Prostate gland (tissue), 2 donors: Measurements from ENCODE around the gene VPS39. TPM values are rescaled to one million over a fixed set of nuclear protein-coding genes. Genes with fewer than 3 reads are reported as not detected.

Source experiments
- DNase-seq: peaks from one replicate; pipeline ENCODE4 v3.0.0-alpha.2; 2019; ENCODE audit warnings: low spot score
- H3K27ac ChIP-seq, 2 donors: fragments of 200-600 bp; sonication (generic); 2 replicates each; pipeline ENCODE4 v1.5.1; 2017 to 2019
- H3K27me3 ChIP-seq: fragments of 200-600 bp; sonication (generic); replicated peaks from 2 replicates; pipeline ENCODE4 v1.5.1; 2019; ENCODE audit not compliant: insufficient read depth
- H3K36me3 ChIP-seq, 2 donors: fragments of 200-600 bp; sonication (generic); 1 replicate in 1 of 2; 2 replicates in 1 of 2; pipeline versions ENCODE4 v1.5.1 to v1.8.1; 2017 to 2019
- H3K4me1 ChIP-seq: fragments of 200-600 bp; sonication (generic); replicated peaks from 2 replicates; pipeline ENCODE4 v1.5.1; 2019
- H3K4me3 ChIP-seq, 2 donors: fragments of 200-600 bp; sonication (generic); 2 replicates each; pipeline ENCODE4 v1.5.1; 2017 to 2019
- H3K9me3 ChIP-seq: fragments of 200-600 bp; sonication (generic); 2 replicates; pipeline ENCODE4 v1.5.1; 2017
- CTCF ChIP-seq, 4 experiments: fragments of 200-600 bp in 2 of 4; fragments of 450-650 bp in 2 of 4; sonication (generic) in 2 of 4; IDR thresholded peaks; 1 replicate in 3 of 4; 2 replicates in 1 of 4; pipeline ENCODE4 v1.5.1; 2016 to 2019; ENCODE audit warnings: antibody characterized with exemption in 4 of 4, mild to moderate bottlenecking in 2 of 4, moderate library complexity in 2 of 4
- POLR2A ChIP-seq: fragments of 450-650 bp; IDR thresholded peaks from one replicate; pipeline ENCODE4 v1.6.1; 2016; ENCODE audit warnings: antibody characterized with exemption, mild to moderate bottlenecking
- POLR2AphosphoS5 ChIP-seq: sonication (generic); formaldehyde crosslinking; IDR thresholded peaks from one replicate; pipeline ENCODE4 v1.6.1; 2017; ENCODE audit warnings: antibody characterized with exemption
- WGBS: methylation state at CpG from one replicate; pipeline ENCODE4 v1.1.5; 2018; 5-methylcytosine and 5-hydroxymethylcytosine counted together
- intact Hi-C: fragments of 100-400 bp; cut with DNase I; formaldehyde crosslinking; loops from one replicate; pipeline ENCODE4 v1.14.2; 2022
- total RNA-seq, 2 donors: library from RNA; depleted of rRNA; stranded (reverse); fragments of >200 nt; gene quantifications; one replicate each; pipeline ENCODE4 v1.1.0, GENCODE V29; 2016

VPS39 gene
- total RNA-seq, 2 donors from 2014 or later, result 76.2 to 111 TPM

GRCh38 chr15:42165106-42165505 lies 43.0 kb downstream of the VPS39 start:
- Histone ChIP-seq H3K9me3 (no peaks in the 10 kb centered on the region), H3K4me1 (no peaks in the 10 kb centered on the region), H3K27me3 (no peaks in the 10 kb centered on the region), H3K4me3 (no peak overlapping the region), H3K36me3 (peaks cover 27 to 44% of the 10 kb centered on the region in 2 donors), H3K27ac (no peak overlapping the region)
- TF ChIP-seq CTCF (IDR thresholded peaks at IDR 0.05) (no peak), POLR2AphosphoS5 (no peak), POLR2A (no peak)
- intact Hi-C loops, result no loop called here
- 91% methylated on average over 6 of the region's 6 CpGs for WGBS
- no peak for DNase-seq

DNA sequence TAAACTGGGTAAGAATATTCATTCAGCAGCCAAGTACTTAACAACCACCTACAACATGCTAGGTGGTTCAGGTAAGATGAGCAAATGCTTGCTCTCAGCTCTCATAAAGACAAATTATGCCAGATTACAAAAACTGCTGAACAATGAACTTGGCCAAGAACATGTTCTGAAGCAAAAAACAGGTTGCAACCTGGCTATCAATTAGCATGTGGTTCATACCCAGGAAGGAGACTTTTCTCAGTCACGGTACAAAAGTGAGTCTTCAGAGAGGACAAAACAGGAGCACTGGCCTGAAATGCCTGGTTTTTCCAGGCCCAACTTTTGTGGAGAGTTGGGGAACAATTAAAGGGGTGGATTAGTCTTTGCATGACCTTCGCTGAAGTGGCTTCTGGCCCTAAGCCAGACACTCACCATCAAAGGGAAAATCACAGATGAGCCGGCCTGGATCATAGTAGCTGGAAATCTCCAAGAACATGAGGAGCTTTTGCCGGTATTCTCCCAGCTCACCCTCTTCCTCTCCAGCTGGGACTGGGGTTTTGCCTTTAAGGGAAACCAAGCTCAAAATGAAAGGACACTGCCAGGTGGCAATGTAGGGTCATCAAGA lies 44.1 kb downstream of the VPS39 start:
- H3K4me3 ChIP-seq, result no peak overlapping the region
- intact Hi-C loops, result no loop called here
- DNase-seq, result no peak
- TF ChIP-seq CTCF (IDR thresholded peaks at IDR 0.05) (no peak), POLR2A (no peak), POLR2AphosphoS5 (no peak)
- no peaks in the 10 kb centered on the region for H3K9me3 ChIP-seq
- WGBS, result 28% methylated on average over 4 of the region's 4 CpGs
- H3K27me3 ChIP-seq, result no peaks in the 10 kb centered on the region
- peaks cover 27 to 44% of the 10 kb centered on the region in 2 donors for H3K36me3 ChIP-seq
- H3K27ac ChIP-seq, result no peak overlapping the region
- no peaks in the 10 kb centered on the region for H3K4me1 ChIP-seq

DNA sequence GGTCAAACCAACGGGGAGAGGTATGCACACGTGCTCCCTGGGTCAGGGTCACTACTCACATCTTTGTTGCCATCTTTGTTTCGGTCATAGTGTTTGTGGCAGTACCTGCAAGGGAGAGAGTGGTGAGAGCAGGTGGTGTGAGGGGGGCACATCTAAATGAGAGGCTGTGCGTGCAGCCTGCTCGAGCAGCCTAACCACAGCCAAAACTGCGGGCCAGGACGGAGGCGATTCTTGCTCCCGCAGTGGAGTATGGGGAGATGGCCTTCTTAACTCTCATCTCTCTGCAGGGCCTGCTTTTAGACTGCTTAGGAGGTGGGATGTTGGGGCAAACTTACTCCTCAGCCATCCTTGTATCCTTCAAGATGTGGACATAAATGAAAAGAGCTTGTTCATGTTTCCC lies 44.8 kb downstream of the VPS39 start:
- Histone ChIP-seq H3K4me1 (no peaks in the 10 kb centered on the region), H3K4me3 (no peak overlapping the region), H3K36me3 (peaks cover 27 to 44% of the 10 kb centered on the region in 2 donors), H3K9me3 (no peaks in the 10 kb centered on the region), H3K27ac (no peak overlapping the region), H3K27me3 (no peaks in the 10 kb centered on the region)
- TF ChIP-seq CTCF (IDR thresholded peaks at IDR 0.05), result no peak
- no peak for TF ChIP-seq POLR2AphosphoS5
- no peak for TF ChIP-seq POLR2A
- 95% methylated on average over 9 of the region's 9 CpGs for WGBS
- no peak for DNase-seq
- intact Hi-C loops, result no loop called here

DNA sequence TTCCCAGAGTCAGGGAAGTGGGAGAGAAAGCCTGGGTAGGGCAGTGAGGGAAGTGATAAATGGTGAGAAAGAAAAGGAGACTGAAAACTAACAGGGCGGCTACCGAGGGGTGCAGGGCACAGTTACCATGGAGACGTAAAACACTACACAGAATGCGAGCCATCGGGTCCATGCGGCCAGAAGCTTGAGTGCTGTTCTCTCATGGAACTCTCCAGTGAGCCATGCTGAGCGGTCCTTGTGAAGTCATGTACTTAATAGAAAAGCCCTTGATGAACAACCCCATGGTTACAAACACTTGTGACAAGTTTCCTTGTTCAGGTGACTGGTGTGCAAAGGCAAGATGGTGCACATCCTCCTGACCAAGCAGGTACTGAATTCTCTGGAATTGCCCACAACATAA lies 48.0 kb downstream of the VPS39 start:
- no peak overlapping the region for H3K27ac ChIP-seq
- intact Hi-C loops, result no loop called here
- H3K9me3 ChIP-seq, result no peaks in the 10 kb centered on the region
- peaks cover 14 to 23% of the 10 kb centered on the region in 2 donors for H3K36me3 ChIP-seq
- no peaks in the 10 kb centered on the region for H3K27me3 ChIP-seq
- H3K4me1 ChIP-seq, result peaks cover 2% of the 10 kb centered on the region
- TF ChIP-seq CTCF (IDR thresholded peaks at IDR 0.05) (no peak), POLR2AphosphoS5 (no peak), POLR2A (no peak)
- DNase-seq, result no peak
- H3K4me3 ChIP-seq, result no peak overlapping the region
- WGBS, result 92% methylated on average over 7 of the region's 7 CpGs

GRCh38 chr15:42159381-42160015 lies 48.6 kb downstream of the VPS39 start:
- no peak for DNase-seq
- no peak overlapping the region for H3K4me3 ChIP-seq
- no peak overlapping the region for H3K27ac ChIP-seq
- 71% methylated on average over 18 of the region's 18 CpGs for WGBS
- intact Hi-C loops, result no loop called here
- peaks cover 14 to 23% of the 10 kb centered on the region in 2 donors for H3K36me3 ChIP-seq
- TF ChIP-seq POLR2AphosphoS5 (no peak), CTCF (IDR thresholded peaks at IDR 0.05) (no peak), POLR2A (no peak)
- peaks cover 5% of the 10 kb centered on the region for H3K4me1 ChIP-seq
- no peaks in the 10 kb centered on the region for H3K9me3 ChIP-seq
- no peaks in the 10 kb centered on the region for H3K27me3 ChIP-seq
